ENCODE results near the gene C1QTNF6. TPM values are rescaled to one million over a fixed set of nuclear protein-coding genes. Genes with fewer than 3 reads are reported as not detected.

C1QTNF6 gene
- total RNA-seq, 4 donors from 2014 or later, result 0.83 to 2.9 (median 1.3) TPM

GRCh38 chr22:37165940-37166674 is 21.9 kb downstream of the C1QTNF6 start:
- Histone ChIP-seq H3K27me3 (peaks cover 0 to 21% (median 2%) of the 10 kb centered on the region in 4 donors), H3K36me3 (no peaks in the 10 kb centered on the region), H3K4me1 (peaks cover 15 to 27% (median 21%) of the 10 kb centered on the region in 4 donors), H3K27ac (replicated peaks in 1 of 4) (no peak overlapping the region), H3K4me3 (peak overlapping the region in 1 of 4 donors; percentile 17), H3K9me3 (peaks cover 0 to 3% (median 0%) of the 10 kb centered on the region in 4 donors)
- intact Hi-C loops (cut with DNase I), result no loop called here
- 67% methylated on average over 23 of the region's 25 CpGs for WGBS
- no peak for TF ChIP-seq POLR2AphosphoS5 (IDR thresholded peaks at IDR 0.05)
- TF ChIP-seq CTCF (IDR thresholded peaks at IDR 0.05), result no peak
- no peak for TF ChIP-seq POLR2A (IDR thresholded peaks at IDR 0.05; ENCODE audit: low read depth)
- no peak for TF ChIP-seq EP300 (IDR thresholded peaks at IDR 0.05)
- no peak for DNase-seq (ENCODE audit: extremely low spot score)

- no peak for DNase-seq (ENCODE audit: extremely low spot score)
- H3K36me3 ChIP-seq, result no peaks in the 10 kb centered on the region
- 85% methylated on average over 8 of the region's 9 CpGs for WGBS
- intact Hi-C loops (cut with DNase I), result no loop called here
- no peak overlapping the region for H3K27ac ChIP-seq (replicated peaks in 1 of 4)
- no peak overlapping the region for H3K4me3 ChIP-seq
- H3K9me3 ChIP-seq, result peaks cover 0 to 3% (median 0%) of the 10 kb centered on the region in 4 donors
- H3K4me1 ChIP-seq, result peaks cover 15 to 27% (median 21%) of the 10 kb centered on the region in 4 donors
- TF ChIP-seq CTCF (IDR thresholded peaks at IDR 0.05) (no peak), EP300 (IDR thresholded peaks at IDR 0.05) (no peak), POLR2A (IDR thresholded peaks at IDR 0.05; ENCODE audit: low read depth) (no peak), POLR2AphosphoS5 (IDR thresholded peaks at IDR 0.05) (no peak)
- peaks cover 0 to 25% (median 2%) of the 10 kb centered on the region in 4 donors for H3K27me3 ChIP-seq
Measured at GRCh38 chr22:37165066-37165465, 23.0 kb downstream of the C1QTNF6 start.

GRCh38 chr22:37164505-37164887 is 23.6 kb downstream of the C1QTNF6 start:
- Histone ChIP-seq H3K27ac (replicated peaks in 1 of 4) (no peak overlapping the region), H3K4me1 (peaks cover 15 to 27% (median 21%) of the 10 kb centered on the region in 4 donors), H3K27me3 (peaks cover 0 to 30% (median 2%) of the 10 kb centered on the region in 4 donors), H3K9me3 (peaks cover 0 to 3% (median 0%) of the 10 kb centered on the region in 4 donors), H3K36me3 (no peaks in the 10 kb centered on the region), H3K4me3 (no peak overlapping the region)
- intact Hi-C loops (cut with DNase I), result no loop called here
- TF ChIP-seq POLR2A (IDR thresholded peaks at IDR 0.05; ENCODE audit: low read depth) (no peak), EP300 (IDR thresholded peaks at IDR 0.05) (no peak), CTCF (IDR thresholded peaks at IDR 0.05) (no peak), POLR2AphosphoS5 (IDR thresholded peaks at IDR 0.05) (no peak)
- no peak for DNase-seq (ENCODE audit: extremely low spot score)
- WGBS, result 60% methylated on average over 4 of the region's 5 CpGs

GRCh38 chr22:37163575-37164504 is 24.2 kb downstream of the C1QTNF6 start:
- no peak overlapping the region for H3K4me3 ChIP-seq
- TF ChIP-seq CTCF (IDR thresholded peaks at IDR 0.05) (no peak), POLR2AphosphoS5 (IDR thresholded peaks at IDR 0.05) (no peak), POLR2A (IDR thresholded peaks at IDR 0.05; ENCODE audit: low read depth) (no peak), EP300 (IDR thresholded peaks at IDR 0.05) (no peak)
- DNase-seq (ENCODE audit: extremely low spot score), result no peak
- WGBS, result 87% methylated on average over 13 of the region's 22 CpGs
- peaks cover 0 to 37% (median 2%) of the 10 kb centered on the region in 4 donors for H3K27me3 ChIP-seq
- intact Hi-C loops (cut with DNase I), result no loop called here
- no peak overlapping the region for H3K27ac ChIP-seq (replicated peaks in 1 of 4)
- H3K4me1 ChIP-seq, result peaks cover 15 to 27% (median 21%) of the 10 kb centered on the region in 4 donors
- H3K9me3 ChIP-seq, result peaks cover 0 to 3% (median 0%) of the 10 kb centered on the region in 4 donors
- no peaks in the 10 kb centered on the region for H3K36me3 ChIP-seq
